Right lobe of liver (tissue), 4 donors: ENCODE results near the gene TLCD3A.

Experiments used
- POLR2A ChIP-seq: fragments of 450-650 bp; IDR thresholded peaks from one replicate; pipeline ENCODE4 v1.6.1; 2017; ENCODE audit warnings: antibody characterized with exemption, mild to moderate bottlenecking
- TF ChIP-seq, protein P1 (sequence below), 4 donors: fragments of 200-600 bp in 3 of 4; fragments of 450-650 bp in 1 of 4; IDR thresholded peaks; one replicate each; pipeline versions ENCODE4 v1.5.1 to v1.8.0; 2016 to 2022; ENCODE audit warnings: antibody characterized with exemption in 4 of 4, mild to moderate bottlenecking in 2 of 4
- donor health status: DM: no; HTN: no; CAD: no.
- donor health status: DM: no; HTN: no; CAD: no.
- donor health status: DM: no; HTN: yes; CAD: no.

DNA sequence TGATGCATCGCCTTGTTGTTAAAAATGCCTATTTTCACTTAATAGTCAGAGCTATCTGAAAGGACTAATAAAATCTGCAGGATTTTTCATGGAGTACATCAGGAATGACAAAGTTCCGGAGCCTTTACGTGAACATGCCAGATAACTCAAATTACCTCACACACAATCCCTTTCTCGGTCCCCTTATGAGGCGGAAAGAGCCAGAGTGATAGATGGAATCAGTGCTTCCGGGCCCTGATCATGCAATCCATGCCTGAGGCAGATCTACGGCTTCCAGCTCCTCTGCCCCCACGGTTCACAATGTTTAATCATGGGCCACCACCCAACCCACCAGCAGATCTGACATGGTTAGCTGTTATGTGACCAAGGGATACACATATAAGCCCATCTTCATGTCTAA is 34.7 kb upstream of the TLCD3A start:
- no peak for TF ChIP-seq POLR2A
- TF ChIP-seq, protein P1, sequence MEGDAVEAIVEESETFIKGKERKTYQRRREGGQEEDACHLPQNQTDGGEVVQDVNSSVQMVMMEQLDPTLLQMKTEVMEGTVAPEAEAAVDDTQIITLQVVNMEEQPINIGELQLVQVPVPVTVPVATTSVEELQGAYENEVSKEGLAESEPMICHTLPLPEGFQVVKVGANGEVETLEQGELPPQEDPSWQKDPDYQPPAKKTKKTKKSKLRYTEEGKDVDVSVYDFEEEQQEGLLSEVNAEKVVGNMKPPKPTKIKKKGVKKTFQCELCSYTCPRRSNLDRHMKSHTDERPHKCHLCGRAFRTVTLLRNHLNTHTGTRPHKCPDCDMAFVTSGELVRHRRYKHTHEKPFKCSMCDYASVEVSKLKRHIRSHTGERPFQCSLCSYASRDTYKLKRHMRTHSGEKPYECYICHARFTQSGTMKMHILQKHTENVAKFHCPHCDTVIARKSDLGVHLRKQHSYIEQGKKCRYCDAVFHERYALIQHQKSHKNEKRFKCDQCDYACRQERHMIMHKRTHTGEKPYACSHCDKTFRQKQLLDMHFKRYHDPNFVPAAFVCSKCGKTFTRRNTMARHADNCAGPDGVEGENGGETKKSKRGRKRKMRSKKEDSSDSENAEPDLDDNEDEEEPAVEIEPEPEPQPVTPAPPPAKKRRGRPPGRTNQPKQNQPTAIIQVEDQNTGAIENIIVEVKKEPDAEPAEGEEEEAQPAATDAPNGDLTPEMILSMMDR (IDR thresholded peaks at IDR 0.05), result no peak
